ENCODE measurements around the gene CELF6. TPM values are rescaled to one million over a fixed set of nuclear protein-coding genes. Genes with fewer than 3 reads are reported as not detected.

CELF6 gene
- under 1 TPM; 0.92 to 1.00 TPM for total RNA-seq

DNA sequence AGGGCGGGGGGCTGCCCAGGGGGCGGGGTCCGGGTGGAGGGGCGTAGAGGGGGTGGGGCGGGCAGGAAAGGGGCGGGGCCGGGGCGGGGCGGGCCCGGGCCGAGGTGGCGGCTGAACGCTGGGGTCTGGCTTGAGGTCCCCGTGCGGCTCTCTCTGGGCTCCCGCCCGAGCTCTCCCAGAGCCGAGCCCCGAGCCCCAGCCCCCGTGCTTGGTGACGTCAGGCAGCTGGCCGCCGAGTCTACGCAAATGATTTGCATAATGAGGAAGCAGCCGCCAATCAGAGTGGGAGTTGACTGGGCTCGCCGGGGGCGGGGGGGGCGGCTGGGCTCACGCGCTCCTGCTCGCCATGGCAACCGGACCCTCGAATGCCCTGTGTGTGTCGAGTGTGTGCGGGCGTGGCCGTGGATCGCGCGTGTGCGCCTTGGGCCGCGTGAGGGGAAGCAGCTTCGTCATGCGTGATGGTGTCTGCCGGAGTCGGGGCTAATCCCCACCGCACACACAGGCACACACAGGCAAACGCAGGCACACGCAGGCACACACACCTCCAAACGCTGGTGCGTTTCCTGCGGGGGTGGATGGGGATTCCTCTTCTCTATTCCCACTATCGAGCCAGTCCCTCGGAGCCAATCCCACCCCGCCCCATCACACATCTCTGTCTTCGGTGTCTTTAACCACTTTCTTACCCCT is at the start of gene CELF6:
CELF6 (minus strand) TSS at position 173 of the 687 bp plus-strand sequence. CDS start 283 bp downstream, outside the sequence.
- H3K36me3 Mint-ChIP-seq: peaks cover 10% of the 10 kb centered on the region
- H3K27ac Mint-ChIP-seq: peak within 1 kb of the TSS; percentile 50 to 54

DNA sequence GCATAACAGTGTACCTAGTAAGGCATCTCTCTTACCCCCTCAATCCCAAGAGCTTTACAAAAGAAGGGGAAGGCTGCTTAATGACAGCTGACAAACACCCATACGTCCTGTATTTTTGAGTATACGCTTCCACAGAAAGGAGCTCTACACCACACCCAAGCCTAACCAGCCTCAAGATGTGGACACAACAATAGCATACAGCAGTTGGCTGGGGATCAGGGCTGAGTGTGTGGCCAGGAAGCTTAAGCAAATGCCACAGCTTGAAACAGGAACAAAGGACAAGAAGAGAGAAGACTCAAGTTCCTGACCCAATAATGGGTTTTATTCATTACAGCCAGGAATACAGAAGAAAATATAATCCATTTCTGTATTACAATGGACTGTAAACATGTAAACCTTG is 48.9 kb upstream of the CELF6 start:
- no peak overlapping the region for H3K27ac Mint-ChIP-seq
- ATAC-seq (no peak), DNase-seq (ENCODE audit: low spot score) (no peak)
- no peaks in the 10 kb centered on the region for H3K9me3 Mint-ChIP-seq
- H3K4me1 Mint-ChIP-seq (ENCODE audit: low read depth in 2 of 2): peaks cover 33 to 47% of the 10 kb centered on the region in 2 donors
- no peaks in the 10 kb centered on the region for H3K27me3 Mint-ChIP-seq
- no peak overlapping the region for H3K4me3 Mint-ChIP-seq
- peaks cover 17% of the 10 kb centered on the region for H3K36me3 Mint-ChIP-seq

More for the DNA sequence above, at the start of gene CELF6:
- Mint-ChIP-seq H3K4me1 (ENCODE audit: low read depth in 2 of 2) (peaks cover 13 to 18% of the 10 kb centered on the region in 2 donors), H3K9me3 (peaks cover 3% of the 10 kb centered on the region), H3K4me3 (peak within 1 kb of the TSS; percentile 91), H3K27me3 (no peaks in the 10 kb centered on the region)
- peak; percentile 92 for ATAC-seq
- peak; percentile 78 for DNase-seq (ENCODE audit: low spot score)

DNA sequence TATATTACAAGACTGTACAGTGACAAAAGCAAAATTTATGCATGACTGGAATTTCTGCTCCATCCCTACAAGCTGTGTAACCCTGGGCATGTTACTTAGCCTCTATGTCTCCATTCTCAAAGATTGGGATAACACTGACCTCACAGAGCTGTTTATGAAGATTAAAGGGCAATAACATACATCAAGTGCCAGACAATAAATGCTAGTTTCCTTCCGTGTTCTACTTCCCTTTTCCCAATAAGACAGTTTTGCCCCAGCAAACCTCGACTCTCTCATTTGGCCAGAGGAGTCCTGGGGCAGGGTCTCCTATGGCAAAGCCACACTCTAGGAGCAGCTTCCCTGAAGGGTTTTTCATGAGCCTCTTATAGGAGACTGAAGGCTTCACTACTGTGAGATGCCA is 48.4 kb upstream of the CELF6 start:
- Mint-ChIP-seq H3K4me1 (ENCODE audit: low read depth in 2 of 2) (peaks cover 28 to 42% of the 10 kb centered on the region in 2 donors), H3K36me3 (peaks cover 17% of the 10 kb centered on the region)

DNA sequence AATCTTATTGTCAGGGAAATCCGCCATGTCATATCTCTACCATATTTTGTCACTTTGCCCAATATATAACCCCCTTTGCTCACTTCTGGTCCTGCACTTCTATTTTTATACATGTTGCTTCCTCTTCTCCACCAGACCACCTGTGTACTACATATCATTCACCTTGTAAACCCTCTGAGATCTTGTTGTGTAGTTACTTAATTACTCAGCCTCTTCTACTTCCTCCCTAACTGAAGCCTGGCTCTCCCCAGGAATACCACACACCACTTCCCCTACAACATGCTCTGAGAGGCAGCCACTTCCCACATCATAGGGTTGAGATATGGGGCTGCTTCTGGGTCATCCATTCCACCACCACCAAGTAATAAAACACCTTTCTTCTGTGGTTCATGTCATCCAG is 45.9 kb upstream of the CELF6 start:
- DNase-seq (ENCODE audit: low spot score): no peak
- ATAC-seq: peak; percentile 92 to 95
- no peaks in the 10 kb centered on the region for H3K9me3 Mint-ChIP-seq
- peaks cover 17% of the 10 kb centered on the region for H3K36me3 Mint-ChIP-seq
- H3K27ac Mint-ChIP-seq: peak overlapping the region; percentile 41 to 68
- H3K4me3 Mint-ChIP-seq: peak overlapping the region; percentile 71
- no peaks in the 10 kb centered on the region for H3K27me3 Mint-ChIP-seq
- peaks cover 28 to 33% of the 10 kb centered on the region in 2 donors for H3K4me1 Mint-ChIP-seq (ENCODE audit: low read depth in 2 of 2)

More for the DNA sequence above, 48.4 kb upstream of the CELF6 start:
- ATAC-seq (no peak), DNase-seq (ENCODE audit: low spot score) (no peak)
- H3K9me3 Mint-ChIP-seq: no peaks in the 10 kb centered on the region
- H3K27me3 Mint-ChIP-seq: no peaks in the 10 kb centered on the region
- no peak overlapping the region for H3K27ac Mint-ChIP-seq
- no peak overlapping the region for H3K4me3 Mint-ChIP-seq

DNA sequence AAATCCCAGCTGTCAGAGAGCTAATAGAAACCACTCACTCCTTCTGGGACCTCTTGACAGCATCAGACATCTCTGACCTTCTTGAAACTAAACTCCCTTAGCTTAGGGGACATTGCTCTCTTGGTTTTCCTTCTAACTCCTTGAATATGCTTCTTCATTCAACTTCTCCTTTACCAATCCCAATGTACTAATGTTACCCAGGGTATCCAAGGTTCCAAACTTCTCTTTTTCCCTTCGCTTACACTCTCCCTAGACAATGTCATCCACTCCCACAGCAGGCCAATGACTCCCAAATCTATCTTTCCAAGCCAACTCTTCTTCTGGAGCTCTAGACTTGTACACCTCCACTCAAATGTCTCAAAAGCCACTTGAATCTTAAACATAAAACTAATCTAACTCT is 41.2 kb upstream of the CELF6 start:
- Mint-ChIP-seq H3K36me3 (peaks cover 7% of the 10 kb centered on the region), H3K27ac (no peak overlapping the region), H3K4me3 (no peak overlapping the region), H3K27me3 (no peaks in the 10 kb centered on the region), H3K4me1 (ENCODE audit: low read depth in 2 of 2) (peaks cover 28 to 31% of the 10 kb centered on the region in 2 donors), H3K9me3 (no peaks in the 10 kb centered on the region)
- DNase-seq (ENCODE audit: low spot score) (no peak), ATAC-seq (no peak)

DNA sequence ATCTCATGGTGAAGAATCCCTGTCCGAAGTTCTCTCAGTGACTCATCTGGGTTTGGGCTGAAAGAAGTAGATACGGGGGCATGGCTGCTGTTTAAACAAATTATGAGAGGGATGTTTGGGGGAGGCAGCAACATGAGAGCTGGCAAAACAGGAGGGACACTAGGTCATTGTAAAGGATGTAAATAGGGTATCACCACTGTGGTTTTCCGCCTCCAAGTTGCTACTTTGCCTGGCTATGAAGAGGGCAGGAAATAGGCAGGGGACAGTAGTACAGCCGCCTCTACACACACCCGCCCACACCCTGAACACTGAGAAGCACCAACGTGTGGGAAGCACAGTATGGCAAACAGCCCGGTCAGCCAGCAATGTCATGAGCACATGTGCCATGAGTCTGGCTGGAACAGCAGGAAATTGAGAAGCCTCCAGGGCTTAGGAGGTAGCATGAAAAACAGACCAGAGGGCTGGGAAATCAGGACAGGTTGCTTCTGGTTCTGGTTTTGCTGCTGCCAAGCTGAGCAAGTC is 38.8 kb upstream of the CELF6 start:
- ATAC-seq: peak; percentile 94 to 96
- peak; percentile 82 for DNase-seq (ENCODE audit: low spot score)
- peak overlapping the region; percentile 14 to 50 for H3K27ac Mint-ChIP-seq
- no peaks in the 10 kb centered on the region for H3K36me3 Mint-ChIP-seq
- peaks cover 19 to 22% of the 10 kb centered on the region in 2 donors for H3K4me1 Mint-ChIP-seq (ENCODE audit: low read depth in 2 of 2)
- no peaks in the 10 kb centered on the region for H3K9me3 Mint-ChIP-seq
- peak overlapping the region; percentile 33 for H3K4me3 Mint-ChIP-seq
- no peaks in the 10 kb centered on the region for H3K27me3 Mint-ChIP-seq

DNA sequence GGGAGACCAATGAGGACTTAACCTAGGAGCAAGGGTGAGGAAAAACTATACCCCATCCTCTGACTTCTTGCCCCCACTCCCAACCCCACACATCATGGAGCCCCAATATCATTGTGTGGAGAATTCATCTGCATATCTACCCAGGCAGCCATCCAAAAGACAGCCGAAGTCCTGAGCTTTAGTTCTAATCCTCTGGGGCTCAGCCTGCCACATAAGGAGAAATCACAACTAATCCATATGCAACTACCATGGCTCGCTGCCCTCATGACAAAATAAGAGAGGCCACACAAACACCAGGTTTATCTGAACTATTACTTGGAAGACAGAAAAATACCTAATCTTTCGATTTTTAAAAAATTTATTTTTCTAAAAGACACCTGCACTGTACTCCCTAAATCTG is 38.2 kb upstream of the CELF6 start:
- no peak for ATAC-seq
- no peaks in the 10 kb centered on the region for H3K27me3 Mint-ChIP-seq
- peaks cover 4% of the 10 kb centered on the region for H3K36me3 Mint-ChIP-seq
- no peaks in the 10 kb centered on the region for H3K9me3 Mint-ChIP-seq
- peaks cover 19 to 22% of the 10 kb centered on the region in 2 donors for H3K4me1 Mint-ChIP-seq (ENCODE audit: low read depth in 2 of 2)
- no peak overlapping the region for H3K4me3 Mint-ChIP-seq
- peak overlapping the region; percentile 14 to 50 for H3K27ac Mint-ChIP-seq
- no peak for DNase-seq (ENCODE audit: low spot score)

DNA sequence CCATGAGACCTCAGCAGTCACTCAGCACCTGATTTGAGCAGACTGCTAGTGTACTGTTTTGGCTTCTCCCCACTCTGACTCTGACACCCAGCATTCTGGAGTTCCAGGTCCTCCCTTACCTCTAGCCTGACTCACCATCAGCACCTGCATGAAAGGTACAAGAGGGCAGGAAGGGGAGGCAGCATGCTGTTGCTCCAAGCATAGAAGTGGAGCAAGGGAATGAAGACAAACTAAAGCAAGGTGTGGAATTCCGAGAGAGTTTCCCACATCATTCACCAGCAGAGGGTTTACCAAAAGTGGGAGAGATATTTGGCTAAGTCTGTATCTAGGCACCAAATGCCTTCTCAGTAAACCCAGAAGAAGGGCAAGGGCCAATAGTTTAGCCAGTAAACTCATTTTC is 34.5 kb upstream of the CELF6 start:
- Mint-ChIP-seq H3K4me3 (no peak overlapping the region), H3K9me3 (no peaks in the 10 kb centered on the region), H3K27ac (no peak overlapping the region), H3K27me3 (no peaks in the 10 kb centered on the region), H3K4me1 (ENCODE audit: low read depth in 2 of 2) (peaks cover 19 to 22% of the 10 kb centered on the region in 2 donors), H3K36me3 (peaks cover 6% of the 10 kb centered on the region)
- DNase-seq (ENCODE audit: low spot score) (no peak), ATAC-seq (no peak)

DNA sequence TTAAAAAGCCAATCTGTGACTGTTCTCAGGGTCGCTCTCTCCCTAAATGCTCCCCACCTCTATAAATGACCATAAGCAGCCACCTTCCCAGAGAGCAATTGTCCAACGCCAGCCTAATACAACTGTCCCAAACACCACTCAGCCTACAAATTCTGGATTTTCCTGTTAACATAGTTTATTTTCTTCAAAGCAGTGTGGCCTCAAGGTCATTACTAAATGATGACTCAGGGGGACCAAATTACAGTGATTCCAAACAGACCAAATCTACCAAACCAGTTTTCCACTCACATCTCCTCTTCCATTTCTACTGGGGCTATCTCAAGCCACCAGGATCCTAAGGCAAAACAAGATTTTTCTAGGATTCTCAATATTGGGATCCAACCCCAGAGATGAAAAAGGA is 33.3 kb upstream of the CELF6 start:
- no peak for ATAC-seq
- H3K36me3 Mint-ChIP-seq: peaks cover 15% of the 10 kb centered on the region
- no peaks in the 10 kb centered on the region for H3K27me3 Mint-ChIP-seq

DNA sequence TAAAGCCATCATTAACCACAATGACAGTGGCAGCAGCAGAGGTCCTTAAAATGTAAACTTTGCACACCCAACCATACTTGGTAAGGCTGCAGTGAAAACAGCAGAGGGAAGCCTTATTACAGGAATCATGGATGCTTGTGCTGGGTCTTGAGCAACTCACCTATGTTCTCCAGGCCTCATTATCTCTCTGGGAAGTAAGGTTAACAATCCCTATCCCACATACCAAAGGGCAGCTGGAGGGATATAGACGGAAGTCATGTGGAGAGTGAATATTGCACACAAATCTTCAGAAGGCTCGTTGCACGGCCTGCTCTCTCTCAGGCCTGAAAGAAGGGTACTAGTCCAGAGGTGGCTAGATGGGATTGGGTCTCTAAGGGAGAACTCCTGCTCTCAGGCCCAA is 25.8 kb upstream of the CELF6 start:
- Mint-ChIP-seq H3K9me3 (no peaks in the 10 kb centered on the region), H3K4me1 (ENCODE audit: low read depth in 2 of 2) (no peaks in the 10 kb centered on the region), H3K27ac (no peak overlapping the region), H3K4me3 (no peak overlapping the region), H3K27me3 (no peaks in the 10 kb centered on the region), H3K36me3 (peaks cover 11% of the 10 kb centered on the region)
- no peak for DNase-seq (ENCODE audit: low spot score)
- ATAC-seq: no peak

More for the DNA sequence above, 33.3 kb upstream of the CELF6 start:
- DNase-seq (ENCODE audit: low spot score): no peak
- H3K9me3 Mint-ChIP-seq: no peaks in the 10 kb centered on the region
- H3K4me1 Mint-ChIP-seq (ENCODE audit: low read depth in 2 of 2): peaks cover 9 to 12% of the 10 kb centered on the region in 2 donors
- H3K27ac Mint-ChIP-seq: peak overlapping the region in 1 of 2 donors; percentile 18
- no peak overlapping the region for H3K4me3 Mint-ChIP-seq

DNA sequence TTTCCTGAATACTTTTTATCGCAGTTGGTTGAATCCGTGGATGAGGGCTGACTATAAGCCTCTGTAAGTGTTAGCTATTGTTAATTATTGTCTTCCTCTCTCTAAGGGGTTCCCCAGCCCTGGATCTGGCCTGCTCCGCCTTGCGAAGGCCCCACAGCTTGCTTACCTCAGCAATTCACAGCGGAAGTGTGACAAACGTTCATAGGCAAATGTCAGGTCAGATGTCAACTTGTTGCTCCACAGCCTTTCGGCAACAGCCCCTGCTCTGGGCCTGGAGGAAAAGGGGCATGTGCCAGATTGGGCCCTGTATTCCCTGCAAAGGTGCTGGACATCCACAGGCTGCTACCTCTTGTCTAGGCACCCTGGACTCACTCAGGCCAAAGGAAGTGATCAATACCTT is 25.3 kb upstream of the CELF6 start:
- H3K27me3 Mint-ChIP-seq: no peaks in the 10 kb centered on the region
- no peaks in the 10 kb centered on the region for H3K4me1 Mint-ChIP-seq (ENCODE audit: low read depth in 2 of 2)
- no peaks in the 10 kb centered on the region for H3K9me3 Mint-ChIP-seq
- DNase-seq (ENCODE audit: low spot score) (no peak), ATAC-seq (no peak)
- H3K4me3 Mint-ChIP-seq: no peak overlapping the region
- no peak overlapping the region for H3K27ac Mint-ChIP-seq
- H3K36me3 Mint-ChIP-seq: peaks cover 11% of the 10 kb centered on the region

DNA sequence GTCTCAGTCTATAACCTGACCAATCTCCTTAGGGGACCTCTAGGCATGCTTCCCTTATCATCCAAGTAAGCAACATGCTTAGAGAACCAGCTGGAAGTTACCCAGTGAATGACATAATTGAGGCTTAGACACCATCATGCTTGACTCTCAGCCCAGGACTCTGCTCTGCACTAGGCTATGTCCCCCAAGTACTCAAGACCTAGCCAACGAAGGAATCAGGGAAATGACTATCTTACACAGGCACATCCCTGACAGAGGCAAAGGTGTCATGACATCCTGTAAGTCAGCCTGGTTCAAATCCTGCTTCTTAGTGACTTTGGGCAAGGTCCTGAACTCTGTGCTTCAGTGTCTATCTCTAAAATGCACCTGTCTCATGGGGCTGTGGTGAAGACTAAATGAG is 24.6 kb upstream of the CELF6 start:
- Mint-ChIP-seq H3K4me3 (no peak overlapping the region), H3K9me3 (no peaks in the 10 kb centered on the region), H3K4me1 (ENCODE audit: low read depth in 2 of 2) (peaks cover 0 to 3% of the 10 kb centered on the region in 2 donors), H3K36me3 (peaks cover 10% of the 10 kb centered on the region), H3K27ac (no peak overlapping the region), H3K27me3 (no peaks in the 10 kb centered on the region)
- no peak for DNase-seq (ENCODE audit: low spot score)
- no peak for ATAC-seq

DNA sequence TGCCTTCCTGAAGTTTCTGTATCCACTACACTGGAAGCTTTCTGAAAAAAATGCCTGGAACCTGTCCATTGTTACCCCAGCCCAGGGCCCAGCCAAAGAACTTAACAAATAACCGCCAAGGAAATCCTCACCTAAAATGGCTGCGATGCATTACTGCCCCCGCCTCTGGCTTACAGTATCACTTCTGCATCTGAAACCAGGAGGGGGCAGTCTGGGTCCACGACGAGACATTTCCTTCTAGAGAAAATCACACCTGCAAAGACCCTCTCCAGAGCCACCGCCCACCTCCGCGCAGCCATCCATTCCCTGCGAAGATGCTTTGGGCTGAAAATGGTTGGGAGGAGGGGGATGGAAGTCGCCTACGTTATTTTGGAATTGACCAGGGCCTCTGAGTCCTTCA is 22.4 kb upstream of the CELF6 start:
- no peak overlapping the region for H3K27ac Mint-ChIP-seq
- no peaks in the 10 kb centered on the region for H3K9me3 Mint-ChIP-seq
- no peak overlapping the region for H3K4me3 Mint-ChIP-seq
- H3K27me3 Mint-ChIP-seq: no peaks in the 10 kb centered on the region
- ATAC-seq (peak in 1 of 2 donors; percentile 48), DNase-seq (ENCODE audit: low spot score) (no peak)
- H3K4me1 Mint-ChIP-seq (ENCODE audit: low read depth in 2 of 2): peaks cover 0 to 3% of the 10 kb centered on the region in 2 donors
- peaks cover 4% of the 10 kb centered on the region for H3K36me3 Mint-ChIP-seq

DNA sequence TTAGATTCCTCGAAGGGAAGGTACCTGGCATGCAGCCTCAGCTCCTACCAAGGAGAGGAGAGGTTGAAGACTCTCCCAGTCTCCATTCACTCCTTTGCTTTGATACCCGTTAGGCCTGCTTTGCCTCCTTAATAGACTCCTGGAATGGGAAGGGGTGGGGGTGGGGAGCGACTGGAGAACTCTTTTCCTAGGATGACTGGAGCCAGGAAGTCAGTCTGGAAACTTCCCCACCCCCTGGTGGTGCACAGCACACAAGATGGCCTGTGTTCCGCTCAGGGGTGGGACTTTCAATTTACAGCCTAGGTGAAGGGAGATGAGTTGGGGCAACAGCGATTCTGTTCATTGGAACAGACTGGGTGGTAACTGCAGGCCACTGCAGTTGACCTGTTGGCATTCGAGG is 21.4 kb upstream of the CELF6 start:
- Mint-ChIP-seq H3K27me3 (no peaks in the 10 kb centered on the region), H3K27ac (no peak overlapping the region), H3K9me3 (no peaks in the 10 kb centered on the region), H3K4me1 (ENCODE audit: low read depth in 2 of 2) (peaks cover 0 to 3% of the 10 kb centered on the region in 2 donors), H3K4me3 (no peak overlapping the region), H3K36me3 (peaks cover 5% of the 10 kb centered on the region)
- no peak for ATAC-seq
- DNase-seq (ENCODE audit: low spot score): no peak

Data from natural killer cell treated with Interleukin-12 subunit alpha and Interleukin-12 subunit beta and Interleukin-15 and Interleukin-18, amount 100 ng/mL, for 72 hours (primary cell).